ENCODE data around the gene S100A8. TPM values are rescaled to one million over a fixed set of nuclear protein-coding genes. Genes with fewer than 3 reads are reported as not detected.
A peak's percentile ranks its signal among the peaks of the same experiment; 100 is the strongest.

S100A8 gene
- total RNA-seq, 3 donors from 2014 or later (not counting 1 experiment from before 2014, with no cell fraction given) = 1.8 to 220 (median 75.8) TPM

GRCh38 chr1:153354515-153355193 is 36.2 kb downstream of the S100A8 start:
- intact Hi-C loops (cut with micrococcal nuclease) = no loop called here
- no peaks in the 10 kb centered on the region for H3K9me3 Mint-ChIP-seq
- H3K4me3 ChIP-seq (ENCODE audit: low read length) = no peak overlapping the region
- 82% methylated on average over 8 of the region's 8 CpGs for WGBS (ENCODE audit: insufficient coverage)
- peaks cover 0 to 8% of the 10 kb centered on the region in 2 donors for H3K4me1 Mint-ChIP-seq
- H3K27ac Mint-ChIP-seq = no peak overlapping the region
- peaks cover 7% of the 10 kb centered on the region for H3K4me1 ChIP-seq (ENCODE audit: control insufficient read depth, insufficient read depth, low read length)
- no peak overlapping the region for H3K4me3 Mint-ChIP-seq
- ATAC-seq (no peak), DNase-seq (no peak)
- no peaks in the 10 kb centered on the region for H3K9me3 ChIP-seq (ENCODE audit: control insufficient read depth, insufficient read depth, low read length)
- TF ChIP-seq, protein P1, sequence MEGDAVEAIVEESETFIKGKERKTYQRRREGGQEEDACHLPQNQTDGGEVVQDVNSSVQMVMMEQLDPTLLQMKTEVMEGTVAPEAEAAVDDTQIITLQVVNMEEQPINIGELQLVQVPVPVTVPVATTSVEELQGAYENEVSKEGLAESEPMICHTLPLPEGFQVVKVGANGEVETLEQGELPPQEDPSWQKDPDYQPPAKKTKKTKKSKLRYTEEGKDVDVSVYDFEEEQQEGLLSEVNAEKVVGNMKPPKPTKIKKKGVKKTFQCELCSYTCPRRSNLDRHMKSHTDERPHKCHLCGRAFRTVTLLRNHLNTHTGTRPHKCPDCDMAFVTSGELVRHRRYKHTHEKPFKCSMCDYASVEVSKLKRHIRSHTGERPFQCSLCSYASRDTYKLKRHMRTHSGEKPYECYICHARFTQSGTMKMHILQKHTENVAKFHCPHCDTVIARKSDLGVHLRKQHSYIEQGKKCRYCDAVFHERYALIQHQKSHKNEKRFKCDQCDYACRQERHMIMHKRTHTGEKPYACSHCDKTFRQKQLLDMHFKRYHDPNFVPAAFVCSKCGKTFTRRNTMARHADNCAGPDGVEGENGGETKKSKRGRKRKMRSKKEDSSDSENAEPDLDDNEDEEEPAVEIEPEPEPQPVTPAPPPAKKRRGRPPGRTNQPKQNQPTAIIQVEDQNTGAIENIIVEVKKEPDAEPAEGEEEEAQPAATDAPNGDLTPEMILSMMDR (IDR thresholded peaks at IDR 0.05) = no peak
- H3K36me3 ChIP-seq (ENCODE audit: control insufficient read depth, insufficient read depth, low read length) = no peaks in the 10 kb centered on the region
- H3K27me3 ChIP-seq (ENCODE audit: control insufficient read depth, insufficient read depth, low read length) = peaks cover 2% of the 10 kb centered on the region
- H3K27ac ChIP-seq (ENCODE audit: low read length) = no peak overlapping the region
- peaks cover 5 to 18% of the 10 kb centered on the region in 2 donors for H3K27me3 Mint-ChIP-seq (ENCODE audit: low read depth in 2 of 2)
- H3K36me3 Mint-ChIP-seq = no peaks in the 10 kb centered on the region

DNA sequence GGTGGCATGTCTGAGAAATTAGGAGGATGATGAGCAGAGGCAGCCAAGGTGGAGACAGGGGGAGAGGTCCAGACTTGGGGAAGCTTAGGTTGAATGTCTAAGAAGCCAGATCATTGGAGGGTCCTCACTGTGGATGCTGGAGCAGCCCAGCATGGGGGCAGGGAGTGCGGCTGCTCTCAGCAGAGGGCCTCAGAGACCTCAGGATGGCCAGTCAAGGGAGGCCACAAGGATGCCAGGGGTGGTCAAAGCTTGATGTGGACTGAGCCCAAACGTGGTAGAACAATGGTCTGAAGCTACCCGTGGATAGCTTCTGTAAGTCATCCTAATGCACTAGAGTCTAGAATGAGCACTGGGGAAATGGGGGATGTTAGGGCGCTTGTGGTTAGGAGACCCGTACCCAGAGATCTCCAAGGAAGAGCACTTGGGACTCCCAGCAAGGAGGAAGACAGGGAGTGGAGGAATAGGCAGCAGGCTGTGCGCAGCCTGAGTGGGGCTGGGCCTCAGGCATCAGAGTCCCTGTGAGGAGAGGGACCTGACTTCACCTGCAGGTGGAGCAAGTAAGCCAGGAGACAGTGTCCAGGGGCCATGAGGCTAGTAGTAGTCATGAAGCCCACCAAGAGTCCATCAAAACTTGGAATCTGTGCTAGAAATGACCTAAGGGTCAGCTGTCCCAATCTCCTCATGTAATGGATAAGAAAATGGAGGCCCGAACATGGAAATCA is 37.5 kb downstream of the S100A8 start:
- H3K36me3 ChIP-seq (ENCODE audit: control insufficient read depth, insufficient read depth, low read length) = no peaks in the 10 kb centered on the region
- H3K9me3 ChIP-seq (ENCODE audit: control insufficient read depth, insufficient read depth, low read length) = no peaks in the 10 kb centered on the region
- peaks cover 2% of the 10 kb centered on the region for H3K27me3 ChIP-seq (ENCODE audit: control insufficient read depth, insufficient read depth, low read length)
- peaks cover 17 to 21% of the 10 kb centered on the region in 2 donors for H3K27me3 Mint-ChIP-seq (ENCODE audit: low read depth in 2 of 2)
- H3K4me3 Mint-ChIP-seq = no peak overlapping the region
- H3K4me3 ChIP-seq (ENCODE audit: low read length) = no peak overlapping the region
- DNase-seq (no peak), ATAC-seq (no peak)
- TF ChIP-seq, protein P1 (IDR thresholded peaks at IDR 0.05) = no peak
- H3K9me3 Mint-ChIP-seq = no peaks in the 10 kb centered on the region
- H3K36me3 Mint-ChIP-seq = no peaks in the 10 kb centered on the region
- 80% methylated on average over 7 of the region's 7 CpGs for WGBS (ENCODE audit: insufficient coverage)
- no peak overlapping the region for H3K27ac Mint-ChIP-seq
- intact Hi-C loops (cut with micrococcal nuclease) = loop anchor here (2.0 kb wide), 1 partner anchor 51 kb away; no protein-coding TSS in a partner anchor
- H3K4me1 ChIP-seq (ENCODE audit: control insufficient read depth, insufficient read depth, low read length) = peaks cover 7% of the 10 kb centered on the region
- H3K4me1 Mint-ChIP-seq = peaks cover 0 to 8% of the 10 kb centered on the region in 2 donors
- H3K27ac ChIP-seq (ENCODE audit: low read length) = no peak overlapping the region

- no peaks in the 10 kb centered on the region for H3K9me3 ChIP-seq (ENCODE audit: control insufficient read depth, insufficient read depth, low read length)
- DNase-seq = peak; percentile 43 to 80
- no peaks in the 10 kb centered on the region for H3K36me3 Mint-ChIP-seq
- H3K27me3 Mint-ChIP-seq (ENCODE audit: low read depth in 2 of 2) = peaks cover 19 to 25% of the 10 kb centered on the region in 2 donors
- peak; percentile 68 to 86 (median 69) for ATAC-seq
- H3K4me3 Mint-ChIP-seq = no peak overlapping the region
- H3K4me1 ChIP-seq (ENCODE audit: control insufficient read depth, insufficient read depth, low read length) = peaks cover 4% of the 10 kb centered on the region
- H3K9me3 Mint-ChIP-seq = no peaks in the 10 kb centered on the region
- under 1% methylated on average over 4 of the region's 4 CpGs for WGBS (ENCODE audit: insufficient coverage)
- H3K36me3 ChIP-seq (ENCODE audit: control insufficient read depth, insufficient read depth, low read length) = no peaks in the 10 kb centered on the region
- peaks cover 2% of the 10 kb centered on the region for H3K27me3 ChIP-seq (ENCODE audit: control insufficient read depth, insufficient read depth, low read length)
- intact Hi-C loops (cut with micrococcal nuclease) = loop anchor here (2.0 kb wide), 1 partner anchor 52 kb away; no protein-coding TSS in a partner anchor
- H3K4me1 Mint-ChIP-seq = no peaks in the 10 kb centered on the region
- no peak overlapping the region for H3K4me3 ChIP-seq (ENCODE audit: low read length)
- H3K27ac ChIP-seq (ENCODE audit: low read length) = no peak overlapping the region
- TF ChIP-seq, protein P1 (IDR thresholded peaks at IDR 0.05) = peak; percentile 85
- no peak overlapping the region for H3K27ac Mint-ChIP-seq
Measured at GRCh38 chr1:153352523-153352922, 38.4 kb downstream of the S100A8 start.
